H9 (cell line): ENCODE data around the gene SFMBT2. TPM values are rescaled to one million over a fixed set of nuclear protein-coding genes. Genes with fewer than 3 reads are reported as not detected.

Experiments
- DNase-seq: peaks from one replicate; pipeline ENCODE4 v3.0.0-alpha.2; 2017
- H2AFZ ChIP-seq: one replicate; pipeline ENCODE4 v1.6.1; 2013; ENCODE audit warnings: mild to moderate bottlenecking, low read length, control low read depth, moderate library complexity
- H2AK5ac ChIP-seq: 2 replicates; pipeline ENCODE4 v1.6.1; 2013; ENCODE audit warnings: low read length, control low read depth, mixed read lengths; ENCODE audit not compliant: insufficient read length
- H2BK120ac ChIP-seq: one replicate; pipeline ENCODE4 v1.6.1; 2013; ENCODE audit warnings: low read depth, mild to moderate bottlenecking, low read length, control low read depth, inconsistent platforms; ENCODE audit not compliant: poor library complexity, severe bottlenecking
- H2BK12ac ChIP-seq: 2 replicates; pipeline ENCODE4 v1.6.1; 2013; ENCODE audit warnings: low read length, control low read depth, mixed read lengths, low read depth; ENCODE audit not compliant: insufficient read length
- H2BK15ac ChIP-seq: 2 replicates; pipeline ENCODE4 v1.6.1; 2013; ENCODE audit warnings: low read depth, low read length, control low read depth
- H2BK20ac ChIP-seq: one replicate; pipeline ENCODE4 v1.6.1; 2013; ENCODE audit warnings: low read depth, mild to moderate bottlenecking, low read length, control low read depth, inconsistent platforms; ENCODE audit not compliant: poor library complexity, severe bottlenecking
- H2BK5ac ChIP-seq: 2 replicates; pipeline ENCODE4 v1.6.1; 2013; ENCODE audit warnings: low read length, control low read depth, mixed read lengths; ENCODE audit not compliant: insufficient read length
- H3K14ac ChIP-seq: 2 replicates; pipeline ENCODE4 v1.6.1; 2013; ENCODE audit warnings: low read length, control low read depth; ENCODE audit not compliant: insufficient read depth
- H3K18ac ChIP-seq: 2 replicates; pipeline ENCODE4 v1.6.1; 2013; ENCODE audit warnings: low read depth, mild to moderate bottlenecking, mixed read lengths, low read length, control low read depth; ENCODE audit not compliant: insufficient read length
- H3K23ac ChIP-seq: 2 replicates; pipeline ENCODE4 v1.6.1; 2013; ENCODE audit warnings: low read length, control low read depth, mixed read lengths, low read depth; ENCODE audit not compliant: insufficient read length
- H3K23me2 ChIP-seq: 2 replicates; pipeline ENCODE4 v1.6.1; 2013; ENCODE audit warnings: low read depth, mild to moderate bottlenecking, mixed read lengths, low read length, control low read depth; ENCODE audit not compliant: insufficient read length, poor library complexity, severe bottlenecking
- H3K27ac ChIP-seq: 2 replicates; pipeline ENCODE4 v1.5.1; 2013; ENCODE audit warnings: low read length, control low read depth, mixed read lengths, low read depth; ENCODE audit not compliant: insufficient read length
- H3K27me3 ChIP-seq: 2 replicates; pipeline ENCODE4 v1.6.1; 2013; ENCODE audit warnings: low read length, control low read depth, inconsistent platforms; ENCODE audit not compliant: insufficient read depth
- H3K4ac ChIP-seq: 2 replicates; pipeline ENCODE4 v1.6.1; 2013; ENCODE audit warnings: low read depth, mild to moderate bottlenecking, control low read depth, inconsistent platforms, low read length, moderate library complexity
- H3K4me1 ChIP-seq: 2 replicates; pipeline ENCODE4 v1.6.1; 2013; ENCODE audit warnings: low read length, control low read depth, inconsistent platforms; ENCODE audit not compliant: insufficient read depth
- H3K4me2 ChIP-seq: 2 replicates; pipeline ENCODE4 v1.6.1; 2013; ENCODE audit warnings: low read length, control low read depth, mixed read lengths; ENCODE audit not compliant: insufficient read length, insufficient read depth
- H3K56ac ChIP-seq: 2 replicates; pipeline ENCODE4 v1.6.1; 2013; ENCODE audit warnings: low read depth, mild to moderate bottlenecking, mixed read lengths, low read length, control low read depth; ENCODE audit not compliant: insufficient read length
- H3K79me1 ChIP-seq: 2 replicates; pipeline ENCODE4 v1.6.1; 2013; ENCODE audit warnings: low read depth, mild to moderate bottlenecking, moderate library complexity, low read length, control low read depth, inconsistent platforms; ENCODE audit not compliant: insufficient read depth, poor library complexity, severe bottlenecking
- H3K79me2 ChIP-seq: 2 replicates; pipeline ENCODE4 v1.6.1; 2013; ENCODE audit warnings: low read length, control low read depth, inconsistent platforms; ENCODE audit not compliant: insufficient read depth
- H3K9ac ChIP-seq: 2 replicates; pipeline ENCODE4 v1.6.1; 2013; ENCODE audit warnings: low read length, control low read depth, mixed read lengths; ENCODE audit not compliant: insufficient read length; ENCODE audit errors: extremely low read depth
- H3K9me3 ChIP-seq: one replicate; pipeline ENCODE4 v1.6.1; 2013; ENCODE audit warnings: low read depth, low read length, inconsistent platforms; ENCODE audit not compliant: control insufficient read depth
- H3T11ph ChIP-seq: one replicate; pipeline ENCODE4 v1.6.1; 2013; ENCODE audit warnings: mild to moderate bottlenecking, low read length, control low read depth, inconsistent platforms
- H4K20me1 ChIP-seq: one replicate; pipeline ENCODE4 v1.6.1; 2013; ENCODE audit not compliant: control insufficient read depth, insufficient read length, insufficient read depth
- H4K5ac ChIP-seq: 2 replicates; pipeline ENCODE4 v1.6.1; 2013; ENCODE audit warnings: low read depth, mild to moderate bottlenecking, mixed read lengths, low read length, control low read depth; ENCODE audit not compliant: insufficient read length
- H4K8ac ChIP-seq: replicated peaks from 2 replicates; pipeline ENCODE4 v1.6.1; 2013; ENCODE audit warnings: low read length, control low read depth, mixed read lengths, low read depth; ENCODE audit not compliant: insufficient read length
- H4K91ac ChIP-seq: 2 replicates; pipeline ENCODE4 v1.6.1; 2013; ENCODE audit warnings: low read depth, mild to moderate bottlenecking, moderate library complexity, mixed read lengths, low read length, control low read depth; ENCODE audit not compliant: insufficient read length
- H3K27ac Mint-ChIP-seq, 3 experiments: 2 replicates in 2 of 3; 3 replicates in 1 of 3; pipeline ENCODE4 v1.8.0; 2020 to 2021; ENCODE audit warnings: mixed read lengths in 3 of 3, mild to moderate bottlenecking in 1 of 3, moderate library complexity in 1 of 3
- H3K27me3 Mint-ChIP-seq: 2 replicates; pipeline ENCODE4 v1.8.0; 2021; ENCODE audit warnings: low read depth, mild to moderate bottlenecking, moderate library complexity, mixed read lengths
- H3K36me3 Mint-ChIP-seq, 3 experiments: 2 replicates in 2 of 3; 3 replicates in 1 of 3; pipeline ENCODE4 v1.8.0; 2020 to 2021; ENCODE audit warnings: low read depth in 3 of 3, mixed read lengths in 3 of 3; ENCODE audit not compliant: insufficient read depth in 1 of 3
- H3K4me1 Mint-ChIP-seq, 2 experiments: 2 replicates each; pipeline ENCODE4 v1.8.0; 2020; ENCODE audit warnings: mixed read lengths in 2 of 2
- H3K4me3 Mint-ChIP-seq, 2 experiments: 2 replicates in 1 of 2; 3 replicates in 1 of 2; pipeline ENCODE4 v1.8.0; 2020 to 2021; ENCODE audit warnings: mild to moderate bottlenecking in 2 of 2, mixed read lengths in 2 of 2, moderate library complexity in 1 of 2
- H3K9me3 Mint-ChIP-seq, 2 experiments: 2 replicates in 1 of 2; 3 replicates in 1 of 2; pipeline ENCODE4 v1.8.0; 2020; ENCODE audit warnings: mild to moderate bottlenecking in 2 of 2, mixed read lengths in 2 of 2, moderate library complexity in 1 of 2
- CTCF ChIP-seq: fragments of 200-600 bp; sonication (generic); conservative IDR thresholded peaks from 3 replicates; pipeline ENCODE4 v1.8.0; 2021; ENCODE audit warnings: antibody characterized with exemption, mild to moderate bottlenecking
- WGBS: extraction: QIAGEN DNeasy Blood & Tissue Kit; methylation state at CpG from one replicate; pipeline ENCODE4 v1.1.7; 2013; ENCODE audit warnings: missing lambda C conversion rate, low lambda C conversion rate, mixed read lengths; ENCODE audit not compliant: insufficient read length; ENCODE audit errors: extremely low coverage; 5-methylcytosine and 5-hydroxymethylcytosine counted together
- total RNA-seq: library from RNA; stranded (reverse); gene quantifications from 2 replicates; pipeline ENCODE4 v1.2.1, GENCODE V29; 2021

SFMBT2 gene
- total RNA-seq, 1 experiment from 2014 or later, result 5.3 TPM

DNA sequence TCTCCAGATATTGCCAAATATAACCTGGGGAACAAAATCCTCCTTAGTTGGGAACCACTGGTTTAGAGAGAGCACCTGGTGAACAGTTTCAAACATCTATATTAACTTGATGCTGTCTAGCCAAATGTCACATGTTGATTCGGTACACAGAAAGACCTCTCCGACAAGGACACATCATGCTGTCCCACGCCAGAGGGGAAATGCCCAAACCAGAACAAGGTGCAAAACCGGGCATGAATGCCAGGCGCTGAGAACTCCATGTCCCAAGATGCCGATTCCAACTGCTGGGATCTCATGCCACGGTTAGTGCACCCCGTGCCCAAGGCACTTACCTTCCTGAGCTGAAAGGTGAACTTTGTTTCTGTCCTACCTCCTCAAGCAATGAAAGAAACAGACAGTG, 100.8 kb downstream of the SFMBT2 start:
- Mint-ChIP-seq H3K4me1 (peaks cover 0 to 5% of the 10 kb centered on the region in 2 experiments; a peak in 1 of 4 replicates), H3K4me3 (no peak overlapping the region), H3K27ac (no peak overlapping the region), H3K9me3 (peaks cover 0 to 2% of the 10 kb centered on the region in 2 experiments; a peak in 1 of 5 replicates), H3K36me3 (peaks cover 0 to 5% (median 4%) of the 10 kb centered on the region in 3 experiments; a peak in 2 of 7 replicates), H3K27me3 (no peaks in the 10 kb centered on the region)
- Histone ChIP-seq H3K23ac (no peak overlapping the region), H3K79me2 (0 out of 2 replicates have a peak, but pooled peaks cover 2% of the 10 kb centered on the region), H2BK12ac (no peak overlapping the region), H3K79me1 (no peaks in the 10 kb centered on the region), H2AK5ac (no peak overlapping the region), H4K91ac (no peak overlapping the region), H4K20me1 (no peaks in the 10 kb centered on the region), H2BK5ac (no peak overlapping the region), H3K9ac (no peak overlapping the region), H3T11ph (no peak overlapping the region), H3K27me3 (no peaks in the 10 kb centered on the region), H3K4me1 (no peaks in the 10 kb centered on the region), H4K5ac (no peak overlapping the region), H3K14ac (no peak overlapping the region), H4K8ac (no peak overlapping the region), H3K56ac (no peak overlapping the region), H2BK20ac (no peak overlapping the region), H3K4ac (no peak overlapping the region), H3K27ac (no peak overlapping the region), H3K23me2 (no peaks in the 10 kb centered on the region), H3K9me3 (no peaks in the 10 kb centered on the region), H2BK120ac (no peak overlapping the region), H3K4me2 (no peak overlapping the region), H3K18ac (no peak overlapping the region), H2AFZ (no peak overlapping the region), H2BK15ac (no peak overlapping the region)
- no peak for TF ChIP-seq CTCF
- no peak for DNase-seq
- no CpG with 5 or more reads among the region's 8 CpGs for WGBS
